HEK293 (cell line): ENCODE measurements around the gene SLC12A1.
A peak's percentile ranks its signal among the peaks of the same experiment; 100 is the strongest.

Source experiments
- CTCF ChIA-PET: fragments of 350-600 bp; formaldehyde crosslinking; extraction: SDS; loops from one replicate; lab custom pipeline; 2021; ENCODE audit warnings: antibody characterized with exemption; lab: Yijun Ruan, JAX
- POLR2A ChIA-PET: fragments of 300-600 bp; formaldehyde crosslinking; extraction: SDS; loops from one replicate; lab custom pipeline; 2020; ENCODE audit warnings: antibody characterized with exemption, inconsistent platforms; lab: Yijun Ruan, JAX
- H3K27ac ChIP-seq: fragments of 200-500 bp; sonication (Bioruptor generic); 2 replicates; pipeline ENCODE4 v1.5.1; 2014; ENCODE audit warnings: low read depth, low read length, control low read depth, inconsistent platforms; ENCODE audit errors: extremely low read depth
- H3K36me3 ChIP-seq, 2 experiments: fragments of 200-500 bp in 1 of 2; sonication (Bioruptor generic) in 1 of 2; 1 replicate in 1 of 2; 2 replicates in 1 of 2; pipeline ENCODE4 v1.5.1; 2014 to 2017; ENCODE audit warnings: inconsistent platforms in 2 of 2, low read length in 2 of 2; ENCODE audit not compliant: control insufficient read depth in 2 of 2, insufficient read depth in 1 of 2
- H3K4me1 ChIP-seq: fragments of 200-500 bp; sonication (Bioruptor generic); 2 replicates; pipeline ENCODE4 v1.5.1; 2014; ENCODE audit warnings: mild to moderate bottlenecking, low read length, inconsistent platforms; ENCODE audit not compliant: control insufficient read depth, insufficient read depth
- H3K4me3 ChIP-seq: 2 replicates; pipeline ENCODE4 v1.5.1; 2011; ENCODE audit warnings: low read depth, mild to moderate bottlenecking, control low read depth, low read length, moderate library complexity
- H3K9me3 ChIP-seq: fragments of 200-500 bp; sonication (Bioruptor generic); 2 replicates; pipeline ENCODE4 v1.5.1; 2014; ENCODE audit warnings: low read depth, low read length, inconsistent platforms; ENCODE audit not compliant: control insufficient read depth, insufficient read depth
- GLI4 ChIP-seq: fragments of 450-650 bp; formaldehyde crosslinking; IDR thresholded peaks from 2 replicates; pipeline ENCODE4 v1.5.1; 2016; ENCODE audit warnings: missing biosample characterization, missing genetic modification characterization
- HOXA7 ChIP-seq: sonication (generic); formaldehyde crosslinking; IDR thresholded peaks from 2 replicates; pipeline ENCODE4 v1.8.1; 2022; ENCODE audit warnings: missing genetic modification reagents, borderline replicate concordance
- HOXD13 ChIP-seq: sonication (generic); formaldehyde crosslinking; IDR thresholded peaks from 2 replicates; pipeline ENCODE4 v1.8.0; 2022; ENCODE audit warnings: missing genetic modification reagents, borderline replicate concordance
- IKZF3 ChIP-seq: fragments of 450-650 bp; IDR thresholded peaks from 2 replicates; pipeline ENCODE4 v1.5.0; 2018; ENCODE audit warnings: missing biosample characterization, mild to moderate bottlenecking, missing genetic modification characterization, moderate library complexity
- MEIS1 ChIP-seq: sonication (generic); formaldehyde crosslinking; IDR thresholded peaks from 2 replicates; pipeline ENCODE4 v1.8.1; 2022; ENCODE audit warnings: missing genetic modification reagents, mild to moderate bottlenecking, borderline replicate concordance
- MZF1 ChIP-seq: fragments of 450-650 bp; formaldehyde crosslinking; IDR thresholded peaks from 2 replicates; pipeline ENCODE4 v1.5.1; 2017; ENCODE audit warnings: missing biosample characterization, missing genetic modification characterization, borderline replicate concordance
- OSR2 ChIP-seq: fragments of 450-650 bp; formaldehyde crosslinking; IDR thresholded peaks from 2 replicates; pipeline ENCODE4 v1.5.1; 2016; ENCODE audit warnings: missing biosample characterization, missing genetic modification characterization
- PBX3 ChIP-seq: sonication (generic); formaldehyde crosslinking; IDR thresholded peaks from 2 replicates; pipeline ENCODE4 v1.8.1; 2022; ENCODE audit warnings: mild to moderate bottlenecking, moderate library complexity, missing genetic modification reagents
- PRDM1 ChIP-seq: fragments of 450-650 bp; formaldehyde crosslinking; IDR thresholded peaks from 2 replicates; pipeline ENCODE4; 2016; ENCODE audit warnings: missing biosample characterization, missing genetic modification characterization
- REST ChIP-seq: fragments of 450-650 bp; formaldehyde crosslinking; IDR thresholded peaks from 2 replicates; pipeline ENCODE4 v1.5.1; 2016; ENCODE audit warnings: missing biosample characterization, missing genetic modification characterization
- ZBTB1 ChIP-seq: fragments of 450-650 bp; formaldehyde crosslinking; IDR thresholded peaks from 2 replicates; pipeline ENCODE4 v1.5.1; 2016; ENCODE audit warnings: missing biosample characterization, missing genetic modification characterization
- ZBTB20 ChIP-seq: fragments of 450-650 bp; formaldehyde crosslinking; IDR thresholded peaks from 2 replicates; pipeline ENCODE4 v1.5.1; 2016; ENCODE audit warnings: missing biosample characterization, missing genetic modification characterization
- ZBTB26 ChIP-seq: fragments of 450-650 bp; formaldehyde crosslinking; optimal IDR thresholded peaks from 2 replicates; pipeline ENCODE3; 2016; ENCODE audit warnings: missing biosample characterization, mild to moderate bottlenecking, missing genetic modification characterization
- ZNF121 ChIP-seq: fragments of 450-650 bp; formaldehyde crosslinking; IDR thresholded peaks from 2 replicates; pipeline ENCODE4 v1.5.1; 2016; ENCODE audit warnings: missing biosample characterization, missing genetic modification characterization
- ZNF211 ChIP-seq: fragments of 450-650 bp; formaldehyde crosslinking; IDR thresholded peaks from 2 replicates; pipeline ENCODE4 v1.5.1; 2016; ENCODE audit warnings: low read depth, missing biosample characterization, missing genetic modification characterization
- ZNF248 ChIP-seq: fragments of 450-650 bp; formaldehyde crosslinking; IDR thresholded peaks from 2 replicates; pipeline ENCODE4 v1.5.1; 2017; ENCODE audit warnings: missing biosample characterization, missing genetic modification characterization
- ZNF26 ChIP-seq: fragments of 450-650 bp; formaldehyde crosslinking; IDR thresholded peaks from 2 replicates; pipeline ENCODE4 v1.5.1; 2016; ENCODE audit warnings: missing biosample characterization, missing genetic modification characterization
- ZNF398 ChIP-seq: fragments of 450-650 bp; formaldehyde crosslinking; IDR thresholded peaks from 2 replicates; pipeline ENCODE4 v1.5.1; 2017; ENCODE audit warnings: missing biosample characterization, missing genetic modification characterization
- ZNF488 ChIP-seq: fragments of 450-650 bp; formaldehyde crosslinking; IDR thresholded peaks from 2 replicates; pipeline ENCODE4 v1.5.1; 2016; ENCODE audit warnings: missing biosample characterization, missing genetic modification characterization
- ZNF621 ChIP-seq: fragments of 450-650 bp; formaldehyde crosslinking; IDR thresholded peaks from 2 replicates; pipeline ENCODE4 v1.5.1; 2017; ENCODE audit warnings: missing biosample characterization, missing genetic modification characterization
- ZNF624 ChIP-seq: fragments of 450-650 bp; formaldehyde crosslinking; IDR thresholded peaks from 2 replicates; pipeline ENCODE4 v1.5.1; 2017; ENCODE audit warnings: missing biosample characterization, missing genetic modification characterization
- ZNF626 ChIP-seq: fragments of 450-650 bp; sonication (Bioruptor Pico); formaldehyde crosslinking; IDR thresholded peaks from 2 replicates; pipeline ENCODE4 v1.5.1; 2018; ENCODE audit warnings: missing biosample characterization, missing genetic modification characterization, inconsistent platforms
- ZNF645 ChIP-seq: fragments of 450-650 bp; formaldehyde crosslinking; IDR thresholded peaks from 2 replicates; pipeline ENCODE4; 2016; ENCODE audit warnings: missing biosample characterization, missing genetic modification characterization
- ZNF692 ChIP-seq: fragments of 450-650 bp; formaldehyde crosslinking; IDR thresholded peaks from 2 replicates; pipeline ENCODE4 v1.5.1; 2016; ENCODE audit warnings: missing biosample characterization, missing genetic modification characterization
- ZNF768 ChIP-seq: fragments of 450-650 bp; formaldehyde crosslinking; IDR thresholded peaks from 2 replicates; pipeline ENCODE4 v1.5.1; 2018; ENCODE audit warnings: missing biosample characterization, mild to moderate bottlenecking, missing genetic modification characterization

Gene SLC12A1

GRCh38 chr15:48190932-48191573, 15.0 kb upstream of the SLC12A1 start:
- H3K9me3 ChIP-seq = no peaks in the 10 kb centered on the region
- no peak overlapping the region for H3K4me3 ChIP-seq
- H3K27ac ChIP-seq = no peak overlapping the region
- CTCF ChIA-PET = interaction anchor here (0.7 kb wide), 1 partner anchor 60 kb away, joined by 3 read pairs; no protein-coding TSS in a partner anchor
- H3K36me3 ChIP-seq = no peaks in the 10 kb centered on the region
- H3K4me1 ChIP-seq = no peaks in the 10 kb centered on the region
- POLR2A ChIA-PET = no interaction called here
- TF ChIP-seq ZNF692 (tag by site-specific recombination) = no peak
- no peak for TF ChIP-seq GLI4
- TF ChIP-seq ZNF211 = no peak
- peak; percentile 91 for TF ChIP-seq REST
- TF ChIP-seq ZNF626 (tag by site-specific recombination) = no peak
- TF ChIP-seq ZNF645 (tag by site-specific recombination) = no peak
- TF ChIP-seq ZNF488 = no peak
- TF ChIP-seq MEIS1 = no peak
- no peak for TF ChIP-seq ZNF121 (tag by site-specific recombination)
- TF ChIP-seq HOXA7 = no peak
- TF ChIP-seq PBX3 (CRISPR knock-in tag) = no peak
- TF ChIP-seq ZNF398 (tag by site-specific recombination) = no peak
- no peak for TF ChIP-seq ZNF624 (tag by site-specific recombination)
- TF ChIP-seq OSR2 (tag by site-specific recombination) = no peak
- TF ChIP-seq ZBTB20 (tag by site-specific recombination) = no peak
- peak; percentile 66; the same call in 1 of the 2 replicates for TF ChIP-seq IKZF3
- peak; percentile 76; the same call in 1 of the 2 replicates for TF ChIP-seq MZF1 (tag by site-specific recombination)
- TF ChIP-seq PRDM1 (tag by site-specific recombination) = peak; percentile 55; the same call in 1 of the 2 replicates
- TF ChIP-seq ZBTB26 (tag by site-specific recombination) = no peak
- TF ChIP-seq HOXD13 = no peak
- TF ChIP-seq ZNF248 (tag by site-specific recombination) = no peak
- no peak for TF ChIP-seq ZNF768 (tag by site-specific recombination)
- no peak for TF ChIP-seq ZNF621
- no peak for TF ChIP-seq ZNF26 (tag by site-specific recombination)
- TF ChIP-seq ZBTB1 (tag by site-specific recombination) = no peak
